KOPT-K1 (cell line): ENCODE results near the gene PAX9.

ENCODE experiments used
- H3K27ac ChIP-seq: fragments of 200-600 bp; sonication (generic); 2 replicates; pipeline ENCODE4 v1.5.1; 2016; ENCODE audit warnings: antibody characterized with exemption, mild to moderate bottlenecking, low read depth, low read length; ENCODE audit not compliant: poor library complexity, severe bottlenecking
- H3K36me3 ChIP-seq: fragments of 200-600 bp; sonication (generic); 2 replicates; pipeline ENCODE4 v1.5.1; 2017; ENCODE audit warnings: antibody characterized with exemption, mild to moderate bottlenecking, low read length, moderate library complexity; ENCODE audit not compliant: insufficient read depth
- H3K9me3 ChIP-seq: fragments of 200-600 bp; sonication (generic); 2 replicates; pipeline ENCODE4 v1.5.1; 2017; ENCODE audit warnings: antibody characterized with exemption, low read length, mild to moderate bottlenecking; ENCODE audit not compliant: insufficient read depth, poor library complexity, severe bottlenecking

The PAX9 gene

DNA sequence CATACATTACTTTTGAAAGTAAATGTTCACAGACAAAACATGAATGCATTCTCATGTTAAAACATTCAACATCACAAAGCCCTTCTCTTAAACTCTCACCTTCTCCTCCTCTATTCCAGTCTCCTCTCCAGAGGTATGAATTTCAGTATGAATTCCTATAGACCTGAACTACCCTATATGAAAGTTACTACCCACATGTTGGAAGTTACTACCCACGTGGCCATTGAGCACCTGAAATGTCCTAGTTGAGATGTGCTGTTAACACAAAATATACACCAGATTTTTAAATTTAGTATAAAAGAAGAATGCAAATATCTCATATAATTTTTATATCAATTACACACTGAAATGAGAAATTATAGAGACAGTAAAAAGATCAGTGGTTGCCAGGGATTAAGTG is 60.2 kb downstream of the PAX9 start:
- H3K27ac ChIP-seq, result no peak overlapping the region
- no peaks in the 10 kb centered on the region for H3K36me3 ChIP-seq
- H3K9me3 ChIP-seq, result no peaks in the 10 kb centered on the region

DNA sequence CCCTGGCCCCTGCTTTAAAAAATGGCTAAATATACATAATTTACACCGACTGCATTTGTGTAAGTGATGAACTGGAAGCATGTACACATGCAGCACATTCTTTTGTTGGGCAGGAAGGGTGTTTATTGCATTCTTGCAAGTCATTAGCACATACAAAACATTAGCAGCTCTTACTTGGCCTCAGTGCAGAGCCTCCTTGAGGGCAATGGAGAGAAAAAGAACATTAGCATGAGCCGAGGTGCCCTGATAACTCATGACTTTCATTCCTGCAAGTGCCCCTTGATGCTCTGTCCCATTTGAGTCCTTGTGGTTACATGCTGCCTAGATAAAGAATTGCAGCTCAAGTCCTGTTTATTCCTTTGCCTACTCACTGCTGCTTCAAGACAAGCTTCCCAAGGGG is 61.9 kb downstream of the PAX9 start:
- Histone ChIP-seq H3K27ac (peak overlapping the region; percentile 61), H3K9me3 (no peaks in the 10 kb centered on the region), H3K36me3 (no peaks in the 10 kb centered on the region)

- H3K9me3 ChIP-seq, result no peaks in the 10 kb centered on the region
- peak overlapping the region; percentile 61 for H3K27ac ChIP-seq
- H3K36me3 ChIP-seq, result no peaks in the 10 kb centered on the region
Observed at GRCh38 chr14:36724162-36724561, 62.5 kb downstream of the PAX9 start.

DNA sequence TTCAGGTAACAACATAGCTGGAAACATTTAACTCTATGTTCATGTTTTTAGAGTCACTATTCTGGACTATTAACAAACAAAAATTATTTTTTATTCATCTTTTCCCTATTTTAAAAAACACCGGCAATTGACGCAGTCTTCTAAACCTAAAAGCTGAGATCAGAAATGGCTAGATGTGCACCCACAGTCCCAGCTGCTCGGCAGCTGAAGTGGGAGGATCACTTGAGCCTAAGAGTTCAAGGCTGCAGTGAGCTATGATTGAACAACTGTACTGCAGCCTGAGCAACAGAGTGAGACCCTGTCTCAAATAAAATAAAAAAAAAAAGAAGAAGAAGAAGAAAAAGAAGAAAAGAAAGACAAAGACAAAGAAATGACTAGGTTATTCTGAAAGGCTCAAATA is 64.5 kb downstream of the PAX9 start:
- no peaks in the 10 kb centered on the region for H3K36me3 ChIP-seq
- peak overlapping the region; percentile 61 for H3K27ac ChIP-seq
- no peaks in the 10 kb centered on the region for H3K9me3 ChIP-seq
